ENCODE data around the gene CDH2. TPM values are rescaled to one million over a fixed set of nuclear protein-coding genes. Genes with fewer than 3 reads are reported as not detected.

CDH2 gene
- total RNA-seq, 1 donor from 2014 or later: 198 TPM

DNA sequence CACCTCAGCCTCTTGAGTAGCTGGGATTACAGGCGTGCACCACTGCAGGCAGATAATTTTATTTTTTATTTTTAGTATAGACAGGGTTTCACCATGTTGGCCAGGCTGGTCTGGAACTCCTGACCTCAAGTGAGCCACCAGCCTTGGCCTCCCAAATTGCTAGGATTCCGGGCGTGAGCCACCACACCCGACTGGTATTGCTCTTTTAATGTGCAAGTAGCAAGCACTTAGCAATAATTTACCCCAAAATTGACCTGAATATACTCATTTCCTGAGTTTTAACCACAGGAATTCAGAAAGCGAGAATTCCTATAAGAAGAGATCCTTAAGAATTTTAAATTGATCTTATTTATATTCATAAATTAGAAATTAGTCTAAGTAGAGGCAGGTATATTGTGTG is 169.1 kb downstream of the CDH2 start:
- peaks cover 57% of the 10 kb centered on the region for H3K4me1 Mint-ChIP-seq (ENCODE audit: low read depth)
- peak overlapping the region; percentile 36 for H3K27ac Mint-ChIP-seq (ENCODE audit: unreplicated experiment)
- H3K4me3 Mint-ChIP-seq (ENCODE audit: unreplicated experiment): no peak overlapping the region
- no peaks in the 10 kb centered on the region for H3K27me3 Mint-ChIP-seq (ENCODE audit: low read depth)
- DNase-seq (ENCODE audit: low spot score): no peak
- H3K36me3 Mint-ChIP-seq (ENCODE audit: low read depth): peaks cover 5% of the 10 kb centered on the region
- H3K9me3 Mint-ChIP-seq (ENCODE audit: low read depth): no peaks in the 10 kb centered on the region
- TF ChIP-seq, protein P1, sequence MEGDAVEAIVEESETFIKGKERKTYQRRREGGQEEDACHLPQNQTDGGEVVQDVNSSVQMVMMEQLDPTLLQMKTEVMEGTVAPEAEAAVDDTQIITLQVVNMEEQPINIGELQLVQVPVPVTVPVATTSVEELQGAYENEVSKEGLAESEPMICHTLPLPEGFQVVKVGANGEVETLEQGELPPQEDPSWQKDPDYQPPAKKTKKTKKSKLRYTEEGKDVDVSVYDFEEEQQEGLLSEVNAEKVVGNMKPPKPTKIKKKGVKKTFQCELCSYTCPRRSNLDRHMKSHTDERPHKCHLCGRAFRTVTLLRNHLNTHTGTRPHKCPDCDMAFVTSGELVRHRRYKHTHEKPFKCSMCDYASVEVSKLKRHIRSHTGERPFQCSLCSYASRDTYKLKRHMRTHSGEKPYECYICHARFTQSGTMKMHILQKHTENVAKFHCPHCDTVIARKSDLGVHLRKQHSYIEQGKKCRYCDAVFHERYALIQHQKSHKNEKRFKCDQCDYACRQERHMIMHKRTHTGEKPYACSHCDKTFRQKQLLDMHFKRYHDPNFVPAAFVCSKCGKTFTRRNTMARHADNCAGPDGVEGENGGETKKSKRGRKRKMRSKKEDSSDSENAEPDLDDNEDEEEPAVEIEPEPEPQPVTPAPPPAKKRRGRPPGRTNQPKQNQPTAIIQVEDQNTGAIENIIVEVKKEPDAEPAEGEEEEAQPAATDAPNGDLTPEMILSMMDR (IDR thresholded peaks at IDR 0.05): no peak

DNA sequence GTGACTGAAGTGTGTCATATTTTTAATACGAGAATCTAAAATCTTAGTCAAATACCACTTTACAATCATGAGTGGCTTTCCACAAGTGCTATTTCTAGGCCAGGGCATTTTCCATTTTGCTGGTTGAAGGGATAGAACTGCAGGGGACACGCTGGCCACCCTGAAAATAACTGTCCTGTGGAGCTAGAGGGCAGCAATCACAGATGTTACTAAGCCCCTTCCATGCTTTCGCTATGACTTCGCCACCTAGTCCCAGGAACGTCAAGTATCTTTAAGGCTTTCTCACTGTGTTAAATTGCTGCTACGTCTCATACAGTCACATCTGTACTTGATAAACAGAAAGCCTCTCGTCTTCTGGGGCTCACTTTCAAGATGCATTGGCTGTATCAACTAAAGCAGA is 171.8 kb downstream of the CDH2 start:
- DNase-seq (ENCODE audit: low spot score): no peak
- H3K36me3 Mint-ChIP-seq (ENCODE audit: low read depth): peaks cover 8% of the 10 kb centered on the region
- H3K9me3 Mint-ChIP-seq (ENCODE audit: low read depth): no peaks in the 10 kb centered on the region
- H3K27ac Mint-ChIP-seq (ENCODE audit: unreplicated experiment): peak overlapping the region; percentile 68
- H3K4me3 Mint-ChIP-seq (ENCODE audit: unreplicated experiment): no peak overlapping the region
- TF ChIP-seq, protein P1 (IDR thresholded peaks at IDR 0.05): no peak
- peaks cover 41% of the 10 kb centered on the region for H3K4me1 Mint-ChIP-seq (ENCODE audit: low read depth)
- H3K27me3 Mint-ChIP-seq (ENCODE audit: low read depth): no peaks in the 10 kb centered on the region

DNA sequence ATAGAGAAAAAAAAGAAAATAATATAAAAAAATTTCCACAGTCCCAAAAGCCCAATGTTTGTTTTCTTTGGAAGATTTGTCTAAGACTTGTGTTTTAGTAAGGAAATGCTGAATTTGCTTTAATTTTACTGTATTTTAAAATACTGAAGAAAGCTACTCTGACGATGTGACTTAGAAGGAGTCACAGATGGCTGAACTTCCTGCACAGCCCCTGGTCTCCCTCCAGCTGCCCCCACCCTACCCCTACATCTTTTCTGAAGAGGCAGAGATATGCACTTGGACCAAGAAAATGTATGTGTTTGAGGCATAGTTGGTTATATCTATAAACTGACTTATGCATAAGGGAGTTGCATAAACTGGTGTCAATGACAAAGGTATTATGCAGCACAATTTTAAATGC is 172.3 kb downstream of the CDH2 start:
- Mint-ChIP-seq H3K36me3 (ENCODE audit: low read depth) (peaks cover 9% of the 10 kb centered on the region), H3K27me3 (ENCODE audit: low read depth) (no peaks in the 10 kb centered on the region), H3K27ac (ENCODE audit: unreplicated experiment) (peak overlapping the region; percentile 68), H3K4me3 (ENCODE audit: unreplicated experiment) (no peak overlapping the region), H3K9me3 (ENCODE audit: low read depth) (no peaks in the 10 kb centered on the region), H3K4me1 (ENCODE audit: low read depth) (peaks cover 41% of the 10 kb centered on the region)
- TF ChIP-seq, protein P1 (IDR thresholded peaks at IDR 0.05): no peak
- DNase-seq (ENCODE audit: low spot score): no peak

DNA sequence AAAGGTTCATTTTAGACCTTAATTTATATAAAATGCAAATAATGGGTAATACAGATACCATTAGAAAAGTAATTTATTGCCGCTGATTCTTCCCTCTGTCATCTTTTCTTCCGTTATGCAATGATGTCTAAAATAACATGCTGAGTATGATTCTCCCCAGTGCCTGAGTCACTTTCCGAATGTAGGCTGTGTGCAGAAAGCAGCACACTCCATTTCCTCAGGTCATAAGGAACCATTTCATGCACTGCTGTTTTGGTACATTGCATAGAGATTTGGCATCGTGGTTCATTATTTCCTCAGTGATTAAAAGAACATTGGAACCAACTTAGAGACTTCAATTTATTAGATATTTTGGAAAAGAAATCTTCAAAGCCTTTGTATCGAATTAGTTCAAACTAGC is 173.5 kb downstream of the CDH2 start:
- Mint-ChIP-seq H3K4me1 (ENCODE audit: low read depth) (peaks cover 41% of the 10 kb centered on the region), H3K9me3 (ENCODE audit: low read depth) (no peaks in the 10 kb centered on the region), H3K27me3 (ENCODE audit: low read depth) (no peaks in the 10 kb centered on the region), H3K4me3 (ENCODE audit: unreplicated experiment) (no peak overlapping the region), H3K36me3 (ENCODE audit: low read depth) (peaks cover 16% of the 10 kb centered on the region), H3K27ac (ENCODE audit: unreplicated experiment) (peak overlapping the region; percentile 2)
- TF ChIP-seq, protein P1 (IDR thresholded peaks at IDR 0.05): no peak
- no peak for DNase-seq (ENCODE audit: low spot score)

DNA sequence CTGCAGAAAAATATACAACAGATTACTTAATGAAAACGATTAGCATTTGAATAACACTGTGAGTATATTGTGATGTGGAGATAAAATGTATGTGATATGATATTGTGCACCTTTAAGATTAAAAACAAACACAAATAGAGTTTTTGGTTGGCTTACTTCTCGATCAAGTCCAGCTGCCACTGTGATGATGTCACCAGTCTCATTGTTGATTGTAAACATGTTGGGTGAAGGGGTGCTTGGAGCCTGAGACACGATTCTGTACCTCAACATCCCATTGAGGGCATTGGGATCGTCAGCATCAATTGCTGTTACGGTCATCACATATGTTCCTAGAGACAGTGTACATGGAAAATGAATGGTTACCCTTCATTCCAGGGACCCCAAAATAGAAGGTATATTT is 174.1 kb downstream of the CDH2 start:
- Mint-ChIP-seq H3K27ac (ENCODE audit: unreplicated experiment) (no peak overlapping the region), H3K4me3 (ENCODE audit: unreplicated experiment) (no peak overlapping the region), H3K9me3 (ENCODE audit: low read depth) (no peaks in the 10 kb centered on the region), H3K36me3 (ENCODE audit: low read depth) (peaks cover 19% of the 10 kb centered on the region), H3K27me3 (ENCODE audit: low read depth) (no peaks in the 10 kb centered on the region), H3K4me1 (ENCODE audit: low read depth) (peaks cover 39% of the 10 kb centered on the region)
- DNase-seq (ENCODE audit: low spot score): no peak
- TF ChIP-seq, protein P1 (IDR thresholded peaks at IDR 0.05): no peak
